NCI-H2081 (cell line): ENCODE data around the gene TCP1.
"Not testable (repeated sequence)": the region's sequence is repeated elsewhere in the genome, so short reads cannot be mapped to it uniquely, and the experiment has no call there.

Experiments
- DNase-seq, 2 experiments: peaks; one replicate each; lab custom pipeline; 2025; lab: John Stamatoyannopoulos, UW

Gene TCP1

DNA sequence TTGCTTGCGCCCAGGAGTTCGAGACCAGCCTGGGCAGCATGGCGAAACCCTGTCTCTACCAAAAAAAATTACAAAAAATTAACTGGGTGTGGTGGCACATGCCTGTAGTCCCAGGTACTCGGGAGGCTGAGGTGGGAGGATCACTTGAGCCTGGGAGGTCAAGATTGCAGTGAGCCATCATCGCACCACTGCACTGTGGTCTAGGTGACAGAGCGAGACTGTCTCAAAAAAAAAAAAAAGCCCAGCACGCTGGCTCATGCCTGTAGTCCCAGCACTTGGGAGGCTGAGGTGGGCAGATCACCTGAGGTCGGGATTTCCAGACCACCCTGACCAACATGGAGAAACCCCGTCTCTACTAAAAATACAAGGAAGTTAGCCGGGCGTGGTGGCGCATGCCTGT lies 56.0 kb downstream of the TCP1 start:
- not testable (repeated sequence) for DNase-seq

DNA sequence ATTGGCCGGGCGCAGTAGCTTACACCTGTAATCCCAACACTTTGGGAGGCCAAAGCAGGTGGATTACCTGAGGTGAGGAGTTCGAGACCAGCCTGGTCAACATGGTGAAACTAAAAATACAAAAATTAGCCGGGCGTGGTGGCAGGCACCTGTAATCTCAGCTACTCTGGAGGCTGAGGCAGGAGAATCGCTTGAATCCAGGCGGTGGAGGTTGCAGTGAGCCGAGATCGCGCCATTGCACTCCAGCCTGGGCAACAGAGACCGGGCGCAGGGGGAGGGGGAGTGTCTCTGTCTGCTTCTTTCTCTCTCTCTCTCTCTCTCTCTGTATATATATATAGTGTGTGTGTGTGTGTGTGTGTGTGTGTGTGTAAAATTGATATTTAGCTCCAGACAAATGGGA lies 56.9 kb downstream of the TCP1 start:
- DNase-seq = not testable (repeated sequence)

DNA sequence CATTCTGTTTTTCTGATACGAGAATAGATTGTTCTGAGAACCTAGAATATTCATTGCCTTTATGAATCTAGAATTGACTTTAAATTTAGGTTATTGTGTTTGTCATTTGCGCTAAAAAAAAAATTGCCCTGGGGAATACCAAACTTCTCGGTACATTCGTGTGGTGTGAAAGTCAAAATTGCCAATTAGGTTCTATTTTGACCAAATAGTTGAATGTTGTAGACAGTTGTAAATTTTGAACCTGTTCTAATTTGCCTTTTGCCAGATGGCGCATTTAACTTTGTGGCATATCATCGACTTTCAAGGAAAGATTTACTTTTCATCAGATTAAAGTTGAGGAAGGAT lies 59.1 kb downstream of the TCP1 start:
- no peak for DNase-seq

DNA sequence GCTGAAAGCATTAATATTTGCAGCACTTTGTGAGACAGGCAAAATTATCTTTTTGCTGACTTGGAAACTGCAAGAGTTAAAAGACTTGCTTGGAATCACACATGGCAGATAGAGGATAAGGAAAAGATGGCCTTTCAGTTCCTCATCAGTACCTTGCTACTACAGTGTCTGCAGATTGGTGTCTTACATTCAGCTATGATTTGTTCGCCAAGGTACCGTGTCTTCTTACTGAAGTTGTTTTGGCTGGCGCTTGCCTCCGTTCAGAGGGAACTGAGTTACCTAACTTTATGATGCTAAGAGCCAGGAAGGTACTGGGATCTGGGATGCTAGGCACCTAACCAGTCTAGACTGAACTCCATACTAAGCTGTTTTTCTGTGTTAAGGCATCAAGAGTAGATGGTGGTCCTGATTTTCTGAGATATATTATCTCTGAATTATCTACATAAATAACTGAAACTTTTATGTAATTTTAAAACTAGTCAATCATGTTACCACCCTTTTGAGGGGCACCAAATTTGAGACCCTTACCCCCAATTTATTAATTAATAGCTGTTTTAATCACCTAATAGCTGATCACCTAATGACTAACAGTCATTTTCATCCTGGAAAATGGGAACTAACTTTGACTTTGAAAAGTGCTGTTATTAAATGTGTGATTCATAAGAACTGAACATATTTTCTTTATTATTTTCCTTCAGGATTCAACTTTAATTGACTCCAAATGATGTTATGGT lies 59.6 kb downstream of the TCP1 start:
- no peak for DNase-seq

DNA sequence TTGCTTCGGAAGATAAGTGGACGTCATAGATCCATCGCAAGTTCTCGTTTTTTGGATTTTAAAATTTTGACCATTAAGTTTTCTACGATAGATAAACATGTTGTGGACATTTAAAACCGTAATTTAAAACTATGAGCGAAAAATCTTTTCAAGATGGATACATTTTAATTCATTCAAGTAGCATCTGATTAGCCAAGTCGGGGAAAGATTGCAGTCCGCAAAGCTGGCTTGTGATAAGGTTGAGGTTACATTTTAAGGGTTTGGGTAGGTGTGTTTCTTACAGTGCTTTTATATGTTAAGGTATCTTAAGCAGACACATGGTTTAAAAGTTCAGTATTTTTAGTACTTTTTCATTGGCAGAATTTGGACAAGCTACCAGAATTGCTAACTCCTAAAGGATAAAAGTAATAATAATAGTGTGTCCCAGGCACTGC lies 60.9 kb downstream of the TCP1 start:
- DNase-seq = no peak
